SK-N-MC (cell line): ENCODE measurements around the gene S100A12.

Experiments used
- EZH2 ChIP-seq: fragments of 200-600 bp; sonication (generic); IDR thresholded peaks from one replicate; pipeline ENCODE4 v1.6.1; 2017; ENCODE audit warnings: antibody characterized with exemption
- FOXP2 ChIP-seq: optimal IDR thresholded peaks from 2 replicates; pipeline ENCODE3; 2011; ENCODE audit warnings: mild to moderate bottlenecking, moderate library complexity; ENCODE audit not compliant: insufficient read depth; ENCODE audit errors: extremely low read length, control extremely low read depth
- POLR2AphosphoS5 ChIP-seq: IDR thresholded peaks from 2 replicates; pipeline ENCODE4 v1.6.1; 2012; ENCODE audit warnings: mild to moderate bottlenecking, low read depth, low read length, borderline replicate concordance

GRCh38 chr1:153358691-153358975, 16.8 kb downstream of the S100A12 start:
- TF ChIP-seq POLR2AphosphoS5 (no peak), EZH2 (no peak), FOXP2 (no peak)
